Astrocyte of the hippocampus (primary cell): ENCODE data around the gene COL18A1.
"Not testable (repeated sequence)": the region's sequence is repeated elsewhere in the genome, so short reads cannot be mapped to it uniquely, and the experiment has no call there.

Experiments used
- DNase-seq: peaks from one replicate; pipeline ENCODE4 v3.0.0; 2011; ENCODE audit warnings: low read depth, low spot score

COL18A1 gene

DNA sequence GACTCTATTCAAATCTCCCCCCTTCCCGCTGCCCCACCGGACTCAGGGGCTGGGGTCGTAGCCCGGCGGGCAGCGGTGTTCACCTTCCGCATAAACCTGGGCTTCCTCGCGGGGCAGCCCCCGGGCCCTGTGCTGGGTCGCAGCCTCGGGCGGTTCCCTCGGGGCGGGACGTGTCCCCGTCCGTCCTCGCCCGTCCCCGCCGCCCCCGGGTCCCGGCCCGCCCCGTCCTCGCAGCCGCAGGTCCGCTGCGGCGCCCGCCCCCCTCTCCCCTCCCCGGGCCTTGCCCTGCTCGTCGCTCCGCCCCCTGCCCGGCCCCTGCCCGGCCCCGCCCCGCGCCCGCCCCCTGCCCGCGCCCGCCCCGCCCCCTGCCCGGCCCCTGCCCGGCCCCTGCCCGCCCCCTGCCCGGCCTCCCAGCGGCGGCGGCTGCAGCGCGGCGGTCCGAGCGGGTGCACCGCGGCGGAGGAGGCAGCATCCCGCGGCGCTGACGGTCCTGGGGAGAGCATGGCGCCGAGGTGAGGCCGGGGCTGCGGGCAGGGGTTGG, at the start of gene COL18A1:
TSS of gene COL18A1 (plus strand) at position 436 of the 541 bp plus-strand sequence. CDS start at position 502, 66 bp downstream.
- peak; percentile 81 for DNase-seq

DNA sequence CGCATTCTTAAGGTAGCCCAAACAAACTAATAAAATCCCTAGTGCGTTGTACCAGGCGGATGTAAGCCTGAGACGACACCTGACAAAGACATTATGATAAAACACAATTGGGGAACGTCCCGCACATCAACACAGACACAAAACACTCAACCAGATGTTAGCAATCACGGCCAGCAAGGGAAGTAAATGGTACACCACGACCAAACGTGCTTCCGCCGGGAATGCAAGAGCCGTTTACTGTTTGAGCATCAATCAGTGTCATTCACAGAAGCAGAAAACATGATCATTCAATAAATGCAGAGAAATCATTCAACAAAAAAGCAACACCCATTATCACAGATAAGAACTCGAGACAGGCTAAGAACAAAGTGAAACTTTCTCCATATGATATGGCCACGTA, 49.4 kb upstream of the COL18A1 start:
- DNase-seq, result no peak

DNA sequence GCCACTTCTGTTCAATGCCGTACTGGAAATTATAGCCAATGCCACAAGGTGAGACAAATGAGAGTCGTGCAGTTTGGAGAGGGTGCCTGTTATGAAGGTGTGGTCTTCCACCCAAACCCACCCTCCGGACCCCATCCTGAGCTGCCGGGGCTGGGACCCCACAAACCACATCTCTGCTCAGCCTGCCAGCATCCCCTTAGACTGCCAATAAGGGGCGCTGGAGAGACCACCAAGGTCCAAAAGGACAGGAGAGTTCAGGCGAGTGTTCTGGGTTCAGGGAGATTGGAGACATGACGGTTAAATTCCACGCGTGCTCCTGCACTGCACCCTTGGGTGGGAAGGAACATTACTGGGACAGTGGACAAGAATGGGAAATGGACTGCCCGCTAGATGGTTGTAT, 48.7 kb upstream of the COL18A1 start:
- no peak for DNase-seq

GRCh38 chr21:45356653-45357435, 48.1 kb upstream of the COL18A1 start:
- no peak for DNase-seq

GRCh38 chr21:45357436-45358260, 47.3 kb upstream of the COL18A1 start:
- no peak for DNase-seq

GRCh38 chr21:45358261-45358670, 46.7 kb upstream of the COL18A1 start:
- no peak for DNase-seq

DNA sequence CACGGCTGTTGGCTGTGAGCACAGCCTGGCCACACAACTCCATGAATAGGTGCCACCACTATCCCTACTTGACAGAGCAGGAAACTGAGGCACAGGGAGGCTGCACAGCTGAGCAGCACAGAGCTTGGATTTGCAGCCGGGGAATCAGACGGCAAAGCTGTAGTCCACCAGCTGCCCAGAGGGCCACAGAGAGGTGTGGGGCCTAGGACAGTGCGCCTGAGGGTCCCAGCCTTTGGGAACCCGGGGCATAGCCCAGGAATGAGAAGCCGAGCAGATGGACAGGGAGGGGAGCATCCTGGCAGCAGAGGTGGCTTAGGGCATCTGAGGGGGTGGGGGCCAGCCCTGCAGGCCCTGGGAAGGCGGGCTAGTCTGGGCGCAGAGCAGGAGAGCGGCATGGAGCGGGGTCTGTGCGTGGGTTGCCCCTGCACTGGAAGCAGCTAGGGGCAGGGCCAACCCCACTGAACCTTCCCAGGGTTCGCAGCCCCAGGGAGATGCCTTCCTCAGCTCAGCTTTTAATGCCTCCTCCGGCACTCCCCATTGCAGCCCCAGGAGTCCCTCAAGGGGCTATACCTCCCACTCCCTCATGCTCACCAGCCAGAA, 46.2 kb upstream of the COL18A1 start:
- DNase-seq, result no peak

DNA sequence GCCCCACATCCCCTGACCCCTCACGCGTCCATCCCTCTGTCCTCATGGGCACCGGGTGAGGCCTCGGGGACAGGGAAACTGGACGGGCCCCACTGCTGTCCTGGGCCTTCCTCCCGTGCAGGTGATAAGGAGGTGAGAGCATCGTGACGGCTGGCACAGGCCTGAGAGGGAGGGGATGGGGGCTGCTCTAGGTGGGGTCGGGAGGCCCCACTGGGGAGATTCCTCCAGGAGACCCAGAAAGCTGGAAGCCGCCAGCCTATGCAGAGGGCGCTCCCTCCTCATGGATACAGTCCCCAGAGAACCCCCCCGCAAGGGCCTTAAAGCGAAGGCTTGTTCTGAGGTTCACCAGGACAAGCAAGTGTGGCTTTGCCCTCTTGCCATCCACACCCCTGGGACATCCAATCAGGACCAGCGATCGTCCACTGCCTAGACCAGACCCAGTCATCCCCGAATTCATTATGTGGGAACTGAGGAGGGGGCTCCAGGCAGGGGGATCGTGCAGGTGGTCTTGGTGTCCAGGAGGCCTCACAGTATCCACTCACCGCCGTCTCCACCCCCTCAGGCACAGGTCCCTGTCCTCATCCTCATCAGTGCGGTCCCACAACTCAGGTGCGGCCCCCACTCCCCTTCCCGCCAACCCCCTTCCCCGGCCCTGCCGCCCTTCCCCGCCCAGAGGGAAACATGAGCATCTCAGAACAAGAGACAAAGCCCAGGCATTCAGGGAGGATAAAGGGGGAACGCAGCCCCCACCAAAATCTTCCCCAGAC, 45.3 kb upstream of the COL18A1 start:
- DNase-seq, result no peak

DNA sequence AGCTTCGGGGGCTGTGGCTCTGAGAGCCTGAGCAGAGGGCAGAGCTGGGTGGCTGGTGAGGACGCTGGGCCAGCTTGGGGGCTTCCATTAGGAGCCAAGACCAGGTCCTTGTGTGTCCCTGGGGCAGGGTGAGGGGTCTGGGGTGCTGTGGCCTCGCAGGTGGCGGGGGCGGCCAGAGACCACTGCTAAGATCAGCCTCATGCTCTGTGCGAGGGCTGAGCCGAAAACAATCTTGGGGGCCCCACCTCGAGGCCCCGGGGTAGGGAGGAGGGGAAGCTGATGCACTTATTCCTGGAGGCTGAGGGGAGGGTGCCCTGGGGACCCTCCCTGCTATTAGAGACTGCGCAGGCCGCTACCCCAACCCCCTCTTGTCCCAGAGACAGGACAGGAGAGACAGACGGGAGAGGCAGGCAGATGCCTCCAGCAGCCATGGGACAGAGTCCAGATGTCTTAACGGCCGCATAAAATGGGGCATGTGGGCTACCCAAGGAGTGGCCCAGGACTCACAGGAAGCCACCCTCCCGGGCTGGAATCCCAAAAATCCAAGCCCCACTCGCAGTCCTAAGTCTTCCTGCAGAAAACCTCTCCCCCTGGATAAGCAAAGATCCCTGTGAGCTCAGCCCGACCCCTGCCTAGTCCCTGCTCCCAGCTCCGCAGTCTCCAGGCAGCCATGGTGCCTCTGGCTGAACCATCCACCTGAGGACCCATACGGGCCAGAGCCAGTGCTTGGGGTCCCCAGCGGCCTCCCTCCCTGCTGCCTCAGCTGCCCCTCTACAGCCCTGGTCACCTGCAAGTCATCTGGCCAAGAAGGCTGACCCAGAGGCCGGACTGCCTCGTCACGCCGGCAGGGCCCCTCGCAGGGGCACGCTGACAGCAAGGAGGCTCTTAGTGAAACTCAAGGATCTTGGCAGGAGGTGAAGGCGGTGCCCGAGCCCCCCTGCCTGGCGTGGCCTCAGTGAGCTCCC, 43.6 kb upstream of the COL18A1 start:
- DNase-seq, result no peak

- no peak for DNase-seq
Observed at GRCh38 chr21:45362077-45362747, 42.8 kb upstream of the COL18A1 start.

GRCh38 chr21:45362748-45363145, 42.2 kb upstream of the COL18A1 start:
- no peak for DNase-seq

GRCh38 chr21:45363272-45363671, 41.7 kb upstream of the COL18A1 start:
- not testable (repeated sequence) for DNase-seq

- DNase-seq, result peak; percentile 98
Observed at GRCh38 chr21:45363921-45364467, 41.0 kb upstream of the COL18A1 start.

DNA sequence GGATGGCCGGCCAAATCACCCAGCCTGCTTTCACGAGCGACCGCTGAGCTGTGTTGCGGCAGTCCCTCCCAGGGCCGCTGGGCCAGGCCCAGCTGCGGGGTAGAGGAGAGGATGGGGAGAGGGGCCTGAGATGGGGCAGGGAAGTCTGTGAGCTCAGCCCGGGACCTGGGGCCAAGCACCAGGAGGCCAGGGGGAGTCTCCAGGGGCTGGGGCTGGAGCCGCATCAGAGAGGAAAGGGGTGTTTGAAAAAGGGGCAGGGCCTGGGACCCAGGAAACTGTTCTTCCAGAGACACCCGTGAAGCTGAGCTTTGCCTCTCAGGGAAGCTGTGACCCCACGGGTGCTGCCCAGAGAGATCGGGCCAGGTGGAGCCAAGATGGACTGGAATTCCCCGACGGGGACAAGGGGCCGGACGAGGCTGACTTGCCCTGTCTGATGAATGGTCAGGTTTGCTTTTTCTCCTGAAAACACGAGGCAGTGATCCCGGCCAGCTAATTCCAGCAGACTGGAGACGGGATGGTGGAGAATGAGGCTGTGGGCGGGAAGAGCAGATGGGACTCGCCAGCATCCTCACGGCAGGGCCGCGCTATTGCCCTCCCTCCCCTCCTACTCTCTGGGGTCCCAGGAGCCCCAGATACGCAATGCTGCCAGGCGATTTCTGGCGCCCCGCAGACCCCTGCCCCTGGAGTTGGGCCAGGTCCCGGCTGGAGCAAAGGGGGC, 40.3 kb upstream of the COL18A1 start:
- peak; percentile 91 for DNase-seq

DNA sequence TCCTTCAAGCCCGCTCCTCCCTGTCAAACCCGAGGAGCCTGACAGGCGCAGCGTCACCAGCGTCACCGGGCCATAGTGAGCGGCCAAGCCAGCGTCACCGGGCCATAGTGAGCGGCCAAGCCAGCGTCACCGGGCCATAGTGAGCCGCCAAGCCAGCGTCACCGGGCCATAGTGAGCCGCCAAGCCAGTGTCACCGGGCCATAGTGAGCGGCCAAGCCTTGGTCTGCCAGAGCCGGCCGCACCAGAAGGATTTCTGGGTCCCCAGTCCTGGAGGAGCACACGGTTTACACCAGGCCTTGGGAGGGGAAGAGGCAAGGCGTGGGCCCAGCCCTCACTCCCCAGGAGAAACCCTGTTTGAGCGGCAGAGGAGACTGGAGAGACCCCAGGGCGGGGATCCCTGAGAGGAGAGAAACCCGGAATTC, 39.8 kb upstream of the COL18A1 start:
- no peak for DNase-seq

GRCh38 chr21:45365608-45366241, 39.2 kb upstream of the COL18A1 start:
- peak; percentile 95 for DNase-seq

GRCh38 chr21:45366476-45366875, 38.5 kb upstream of the COL18A1 start:
- no peak for DNase-seq

GRCh38 chr21:45366931-45367401, 38.0 kb upstream of the COL18A1 start:
- peak; percentile 96 for DNase-seq
